SKM-1 treated with dmso at 0.1 percent for 144 hours (cell line): Measurements from ENCODE around the gene FLAD1.

Source experiments
- DNase-seq: peaks from one replicate; lab custom pipeline; 2025; ENCODE audit not compliant: unreplicated experiment; lab: John Stamatoyannopoulos, UW

The FLAD1 gene

DNA sequence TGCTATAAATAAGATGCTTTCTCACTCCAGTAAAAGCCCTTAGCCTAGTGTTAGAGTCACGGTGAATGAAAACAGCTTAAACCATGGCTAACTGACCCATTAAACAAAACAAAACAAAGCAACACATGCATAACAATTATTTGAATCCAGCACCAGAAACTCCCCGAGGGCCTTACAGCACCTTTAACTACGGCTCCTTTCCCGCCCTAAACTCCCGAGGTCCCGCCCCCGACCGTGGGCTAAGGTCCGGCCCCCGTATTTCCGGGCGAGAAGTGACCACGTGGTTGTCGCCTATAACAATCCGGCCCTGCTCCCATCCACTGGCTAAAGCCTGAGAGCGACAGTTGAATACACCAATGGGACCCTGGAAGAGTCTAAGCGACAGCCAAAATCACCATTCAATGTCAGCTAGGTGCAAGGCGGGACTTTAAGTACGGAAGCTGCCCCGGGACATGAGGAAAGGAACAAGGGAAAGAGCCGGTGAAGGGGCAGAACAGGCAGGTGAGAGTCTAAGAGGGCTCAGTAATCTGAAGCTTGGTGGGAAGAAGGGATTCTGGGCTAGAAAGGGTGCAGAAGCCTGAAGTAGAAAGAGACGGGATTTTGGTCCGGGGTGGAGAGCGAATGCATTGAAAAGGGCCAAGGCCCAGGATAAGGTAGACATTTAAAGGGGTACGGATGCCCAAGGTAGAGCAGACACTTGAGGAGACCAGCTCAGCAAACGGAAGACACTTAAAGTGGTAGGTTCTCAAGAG lies at the start of gene FLAD1:
Gene FLAD1, plus strand, starts transcription at position 448 of the 752 bp plus-strand sequence. CDS start 351 bp downstream, outside the sequence.
- DNase-seq = peak; percentile 100

- DNase-seq = no peak
Observed at GRCh38 chr1:154934358-154934948, 48.7 kb upstream of the FLAD1 start.

GRCh38 chr1:154935749-154936554 lies 47.2 kb upstream of the FLAD1 start:
- DNase-seq = no peak

DNA sequence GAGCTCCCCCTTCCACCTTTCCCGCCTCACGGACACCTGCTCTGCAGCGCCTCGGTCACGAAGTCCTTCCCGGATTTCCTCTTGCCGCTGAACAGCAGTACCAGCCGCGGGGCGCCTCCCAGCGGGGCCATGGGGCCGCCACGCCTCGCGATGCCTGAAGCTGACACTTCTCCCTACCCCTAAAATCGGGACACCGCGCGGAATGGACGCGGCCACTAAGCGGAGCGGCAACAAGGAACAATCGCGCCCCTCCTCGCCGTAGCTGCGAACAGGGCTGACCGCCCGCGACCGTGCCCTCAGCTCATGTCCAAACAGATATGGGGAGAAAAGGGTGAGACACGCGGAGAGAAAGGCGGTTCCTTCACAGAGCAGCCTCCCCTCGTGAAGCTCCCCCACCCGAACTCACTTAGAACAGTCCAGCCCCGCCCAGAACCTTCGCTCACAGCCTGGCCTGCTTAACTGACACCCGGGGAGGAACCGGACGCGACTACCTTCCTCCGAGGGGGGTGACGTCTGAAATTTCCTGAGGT lies 46.5 kb upstream of the FLAD1 start, which contains the start of gene PMVK:
Gene PMVK, minus strand, starts transcription at position 165 of the 530 bp plus-strand sequence. Its CDS starts 34 bp downstream, at position 131.
- DNase-seq = peak; percentile 97

GRCh38 chr1:154937085-154937987 lies 45.8 kb upstream of the FLAD1 start:
- peak; percentile 94 for DNase-seq

DNA sequence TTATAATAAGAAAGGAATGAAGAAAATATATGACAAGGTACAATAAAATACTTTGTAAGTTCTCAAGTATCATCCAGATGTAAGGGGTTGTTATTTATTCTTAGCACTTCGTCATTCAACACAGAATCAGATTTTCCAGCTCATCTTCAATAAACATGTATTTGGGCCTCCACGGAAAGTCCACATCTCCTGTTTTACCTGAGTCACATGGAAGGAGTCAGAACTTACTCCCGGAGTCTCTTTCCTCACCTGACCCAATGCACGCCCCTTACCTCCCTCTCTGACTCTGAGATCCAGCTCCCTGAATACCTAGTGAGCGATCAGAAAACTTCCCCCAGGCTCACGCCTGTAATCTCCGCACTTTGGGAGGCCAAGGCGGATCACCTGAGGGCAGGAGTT lies 45.2 kb upstream of the FLAD1 start:
- no peak for DNase-seq

GRCh38 chr1:154938604-154939399 lies 44.3 kb upstream of the FLAD1 start:
- no peak for DNase-seq

GRCh38 chr1:154940213-154940560 lies 43.0 kb upstream of the FLAD1 start:
- DNase-seq = no peak

DNA sequence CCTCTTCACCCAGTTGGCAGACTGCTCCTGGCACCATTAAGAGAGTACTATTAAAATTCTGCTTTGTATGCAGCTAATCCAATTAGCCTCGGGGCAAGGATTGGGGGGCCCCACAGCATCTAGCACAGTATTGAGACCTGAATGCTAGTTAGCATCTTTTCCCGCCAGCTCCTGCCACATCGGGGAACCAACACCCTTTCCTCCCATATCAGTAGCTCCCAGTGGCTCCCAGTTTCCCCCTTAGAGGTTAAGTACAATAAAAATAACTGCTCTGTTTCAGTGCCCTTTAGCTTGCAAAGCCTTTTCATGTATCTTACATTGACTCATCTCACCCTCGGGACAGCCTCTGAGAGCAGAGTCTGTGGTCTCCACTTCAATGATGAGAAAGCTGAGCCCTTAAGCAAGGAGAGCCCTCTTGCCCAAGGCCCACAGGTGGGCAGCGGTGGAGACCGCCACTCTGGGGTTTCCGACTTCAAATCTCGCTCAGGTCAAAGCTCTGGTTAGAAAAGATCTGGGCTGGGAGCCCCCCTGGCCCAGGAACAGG lies 42.4 kb upstream of the FLAD1 start:
- DNase-seq = no peak

DNA sequence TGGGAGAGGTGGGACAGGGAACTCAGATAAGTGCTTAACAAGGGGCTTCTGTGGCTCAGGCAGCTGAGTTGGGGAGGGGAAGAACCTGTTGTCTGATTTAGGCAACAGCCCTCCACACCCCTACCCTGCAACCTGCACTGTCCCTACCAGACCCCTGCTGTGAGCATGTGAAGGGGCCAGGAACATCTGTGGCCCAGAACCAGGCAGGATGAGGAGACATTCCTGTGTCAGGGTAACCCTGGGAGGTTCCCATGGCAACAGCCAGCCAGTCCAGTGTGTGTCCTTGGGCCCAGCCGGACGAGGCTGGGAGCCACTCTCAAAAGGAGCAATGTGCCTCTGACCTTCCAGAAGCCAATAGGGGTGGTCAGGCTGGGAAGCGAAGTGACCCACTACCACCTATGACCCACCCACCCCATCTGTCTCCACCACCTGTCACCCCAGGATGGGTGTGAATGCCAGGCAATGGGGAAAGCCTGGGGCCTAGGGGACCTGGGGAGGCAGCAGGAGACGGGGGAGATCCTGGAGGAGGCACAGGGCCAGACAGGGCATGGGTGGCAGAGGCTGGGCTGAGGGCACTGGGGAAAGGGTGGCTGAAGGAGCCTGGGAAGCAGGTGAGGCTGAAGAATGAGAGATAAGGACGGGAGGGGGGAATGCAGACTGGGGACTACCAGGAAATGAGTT lies 41.7 kb upstream of the FLAD1 start:
- DNase-seq = no peak

DNA sequence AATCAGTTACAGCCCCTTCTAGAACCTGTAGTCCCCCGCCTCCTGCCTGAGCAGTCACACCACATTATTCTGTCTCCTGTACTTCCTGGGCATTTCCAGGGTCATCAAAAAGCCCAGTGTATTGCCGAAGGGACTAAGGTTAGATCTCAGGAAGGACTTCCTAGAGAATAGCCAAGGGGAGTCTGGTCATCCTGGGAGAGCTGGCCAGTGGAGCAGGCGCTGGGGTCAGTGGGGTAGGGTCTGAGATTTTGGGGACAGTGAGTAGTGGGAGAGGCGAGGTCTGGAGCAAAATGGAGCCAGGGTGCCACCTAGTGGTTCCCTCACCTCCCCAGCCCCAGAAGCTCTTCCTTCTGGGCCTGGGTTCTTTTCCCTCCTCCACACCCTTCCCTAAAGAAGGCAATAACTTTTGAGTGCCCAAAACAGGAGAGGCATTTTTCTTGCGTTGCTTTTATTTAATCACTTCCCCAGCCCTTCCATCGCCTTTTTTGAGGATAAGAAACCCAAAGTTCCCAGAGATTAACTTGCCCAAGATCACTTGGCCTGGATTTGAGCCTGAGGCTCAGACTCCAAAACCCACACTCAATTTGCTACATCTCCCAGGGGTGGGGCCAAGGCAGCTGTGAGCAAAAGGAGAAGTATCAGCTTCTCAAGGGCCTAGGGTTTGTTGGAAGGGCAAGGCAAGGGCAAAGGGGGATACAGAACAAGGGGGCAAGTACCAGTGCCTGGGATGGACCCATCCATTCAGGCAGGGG lies 39.3 kb upstream of the FLAD1 start:
- DNase-seq = peak; percentile 83

DNA sequence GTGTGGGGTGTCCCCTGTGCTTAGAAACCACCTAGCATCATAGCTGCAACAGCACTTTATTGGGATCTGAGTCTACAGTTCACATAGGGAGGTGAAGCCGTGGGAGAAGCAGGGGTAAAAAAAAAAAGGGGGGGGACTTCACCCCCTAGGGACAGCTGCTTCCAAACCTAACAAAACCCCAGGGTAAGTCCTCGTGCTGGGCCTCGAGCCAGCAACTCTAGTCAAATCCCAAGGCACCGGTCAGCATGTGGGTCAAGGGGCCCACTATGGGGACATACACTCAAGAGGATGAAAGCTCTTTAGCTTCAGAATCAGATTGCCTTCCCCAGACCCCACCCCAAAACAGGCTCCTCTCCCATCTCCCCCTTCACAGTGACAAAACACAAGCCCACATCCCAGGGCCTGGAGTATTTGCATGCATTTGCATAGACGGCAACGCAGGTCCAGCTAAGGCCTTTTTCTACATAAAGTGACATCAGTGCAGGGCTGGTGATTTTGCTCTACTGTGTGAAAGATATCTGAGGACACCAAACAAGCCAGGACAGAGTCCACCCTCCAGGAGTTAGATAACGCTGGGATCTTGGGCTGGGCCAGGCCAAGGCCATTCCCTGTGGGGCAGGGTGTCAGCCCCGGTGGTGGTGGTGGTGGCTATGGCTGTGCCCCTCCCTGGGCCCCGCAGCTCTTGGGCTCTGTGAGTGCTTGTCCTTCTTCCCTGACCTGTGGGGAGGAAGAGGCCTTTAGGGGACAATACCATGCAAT lies 38.6 kb upstream of the FLAD1 start:
- no peak for DNase-seq

GRCh38 chr1:154945160-154945961 lies 37.8 kb upstream of the FLAD1 start:
- DNase-seq = no peak

- no peak for DNase-seq
Observed at GRCh38 chr1:154945962-154946850, 36.9 kb upstream of the FLAD1 start.

- no peak for DNase-seq
Observed at GRCh38 chr1:154948079-154948478, 35.1 kb upstream of the FLAD1 start.
